Measurements from ENCODE around the gene CCDC33.

The CCDC33 gene

DNA sequence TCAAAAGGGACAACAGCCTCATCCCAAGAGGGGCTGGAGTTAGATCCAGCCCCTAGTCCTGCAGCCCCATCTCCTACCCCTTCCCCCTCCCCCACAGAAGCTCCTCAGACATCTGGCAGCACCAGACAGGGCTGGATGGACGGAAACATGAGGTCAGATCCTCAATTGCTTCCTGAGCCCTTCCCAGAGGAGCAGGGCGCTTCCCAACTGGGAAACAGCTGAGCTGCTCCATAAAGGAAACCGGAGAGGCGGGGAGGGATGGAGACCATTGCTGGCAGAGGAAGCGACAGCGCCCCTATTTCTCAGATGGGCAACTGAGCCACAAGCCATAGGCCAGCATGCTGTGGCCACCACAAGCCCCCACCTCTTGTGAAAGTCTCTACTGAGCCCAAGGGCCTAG, 149.6 kb downstream of the CCDC33 start:
- in situ Hi-C loops (cut with HindIII; ENCODE audit: low sequenced_read_pairs) = no loop called here
- TF ChIP-seq CTCF (IDR thresholded peaks at IDR 0.05; ENCODE audit: low read depth, low read length) = no peak

More for the DNA sequence above, 149.6 kb downstream of the CCDC33 start:
- H3K4me3 ChIP-seq (ENCODE audit: low read depth, low read length) = no peak overlapping the region
- no peak for DNase-seq (ENCODE audit: low read depth, low spot score)
